ENCODE data around the gene SFI1. TPM values are rescaled to one million over a fixed set of nuclear protein-coding genes. Genes with fewer than 3 reads are reported as not detected.
"Not testable (repeated sequence)": the region's sequence is repeated elsewhere in the genome, so short reads cannot be mapped to it uniquely, and the experiment has no call there.

The SFI1 gene
- total RNA-seq, 4 donors from 2014 or later = 55.3 to 157 (median 90.1) TPM

GRCh38 chr22:31474743-31475142, 21.6 kb upstream of the SFI1 start:
- intact Hi-C loops (cut with DNase I; ENCODE audit: low total_unique reads) = no loop called here
- no peaks in the 10 kb centered on the region for H3K9me3 ChIP-seq
- TF ChIP-seq POLR2A (IDR thresholded peaks at IDR 0.05) (no peak), POLR2AphosphoS5 (IDR thresholded peaks at IDR 0.05) (no peak), EP300 (IDR thresholded peaks at IDR 0.05; ENCODE audit: low read depth) (no peak), CTCF (IDR thresholded peaks at IDR 0.05) (no peak)
- peaks cover 0 to 11% (median 0%) of the 10 kb centered on the region in 4 donors for H3K4me1 ChIP-seq
- no peak for DNase-seq
- H3K4me3 ChIP-seq = no peak overlapping the region
- H3K27ac ChIP-seq = no peak overlapping the region
- no peaks in the 10 kb centered on the region for H3K27me3 ChIP-seq
- 92 to 99% methylated on average over 2 of the region's 2 CpGs for WGBS, 2 donors (ENCODE audit: low coverage in 1 of 2)
- in situ Hi-C loops (cut with MboI; ENCODE audit: low pct_ligation_motif_present in 1 of 4, low pct_unique_long_range_greater_than_20kb in 1 of 4, low sequenced_read_pairs in 3 of 4) = loop anchor here in 1 of 4 donors (25.0 kb wide), 1 partner anchor 163 kb away; no protein-coding TSS in a partner anchor
- H3K36me3 ChIP-seq = peaks cover 0 to 8% (median 4%) of the 10 kb centered on the region in 4 donors

- no peaks in the 10 kb centered on the region for H3K27me3 ChIP-seq
- no peaks in the 10 kb centered on the region for H3K9me3 ChIP-seq
- no peak overlapping the region for H3K4me3 ChIP-seq
- H3K4me1 ChIP-seq = peaks cover 0 to 11% (median 0%) of the 10 kb centered on the region in 4 donors
- no peak for DNase-seq
- WGBS, 2 donors (ENCODE audit: low coverage in 1 of 2) = 93% methylated on average over 3 of the region's 3 CpGs; no CpG with 5 or more reads in 1 of the 2 donors
- peaks cover 0 to 12% (median 4%) of the 10 kb centered on the region in 4 donors for H3K36me3 ChIP-seq
- in situ Hi-C loops (cut with MboI; ENCODE audit: low pct_ligation_motif_present in 1 of 4, low pct_unique_long_range_greater_than_20kb in 1 of 4, low sequenced_read_pairs in 3 of 4) (loop anchor here in 1 of 4 donors (25.0 kb wide), 1 partner anchor 162 kb away; no protein-coding TSS in a partner anchor), intact Hi-C loops (cut with DNase I; ENCODE audit: low total_unique reads) (no loop called here)
- no peak overlapping the region for H3K27ac ChIP-seq
- TF ChIP-seq CTCF (IDR thresholded peaks at IDR 0.05) = no peak
- TF ChIP-seq EP300 (IDR thresholded peaks at IDR 0.05; ENCODE audit: low read depth) = no peak
- no peak for TF ChIP-seq POLR2AphosphoS5 (IDR thresholded peaks at IDR 0.05)
- TF ChIP-seq POLR2A (IDR thresholded peaks at IDR 0.05) = no peak
Observed at GRCh38 chr22:31475800-31476199, 20.5 kb upstream of the SFI1 start.

GRCh38 chr22:31477329-31477728, 19.0 kb upstream of the SFI1 start:
- DNase-seq = no peak
- H3K27me3 ChIP-seq = no peaks in the 10 kb centered on the region
- intact Hi-C loops (cut with DNase I; ENCODE audit: low total_unique reads) (no loop called here), in situ Hi-C loops (cut with MboI; ENCODE audit: low pct_ligation_motif_present in 1 of 4, low pct_unique_long_range_greater_than_20kb in 1 of 4, low sequenced_read_pairs in 3 of 4) (loop anchor here in 1 of 4 donors (25.0 kb wide), 1 partner anchor 160 kb away; no protein-coding TSS in a partner anchor)
- H3K36me3 ChIP-seq = peaks cover 0 to 18% (median 5%) of the 10 kb centered on the region in 4 donors
- H3K4me1 ChIP-seq = peaks cover 0 to 11% (median 0%) of the 10 kb centered on the region in 4 donors
- TF ChIP-seq CTCF (IDR thresholded peaks at IDR 0.05) (no peak), POLR2A (IDR thresholded peaks at IDR 0.05) (no peak), POLR2AphosphoS5 (IDR thresholded peaks at IDR 0.05) (no peak), EP300 (IDR thresholded peaks at IDR 0.05; ENCODE audit: low read depth) (no peak)
- 61 to 71% methylated on average over 2 to 4 of the region's 4 CpGs for WGBS, 2 donors (ENCODE audit: low coverage in 1 of 2)
- no peak overlapping the region for H3K4me3 ChIP-seq
- H3K27ac ChIP-seq = peak overlapping the region; percentile 3 to 56 (median 8)
- no peaks in the 10 kb centered on the region for H3K9me3 ChIP-seq

GRCh38 chr22:31481129-31481528, 15.2 kb upstream of the SFI1 start:
- intact Hi-C loops (cut with DNase I; ENCODE audit: low total_unique reads) (no loop called here), in situ Hi-C loops (cut with MboI; ENCODE audit: low pct_ligation_motif_present in 1 of 4, low pct_unique_long_range_greater_than_20kb in 1 of 4, low sequenced_read_pairs in 3 of 4) (loop anchor here in 1 of 4 donors (25.0 kb wide), 1 partner anchor 156 kb away; no protein-coding TSS in a partner anchor)
- H3K4me3 ChIP-seq = no peak overlapping the region
- peaks cover 0 to 21% (median 9%) of the 10 kb centered on the region in 4 donors for H3K36me3 ChIP-seq
- H3K27ac ChIP-seq = no peak overlapping the region
- no peaks in the 10 kb centered on the region for H3K27me3 ChIP-seq
- DNase-seq = no peak
- H3K4me1 ChIP-seq = peaks cover 0 to 14% (median 0%) of the 10 kb centered on the region in 4 donors
- TF ChIP-seq POLR2AphosphoS5 (IDR thresholded peaks at IDR 0.05) (no peak), EP300 (IDR thresholded peaks at IDR 0.05; ENCODE audit: low read depth) (no peak), CTCF (IDR thresholded peaks at IDR 0.05) (no peak), POLR2A (IDR thresholded peaks at IDR 0.05) (no peak)
- 88 to 100% methylated on average over 1 to 3 of the region's 3 CpGs for WGBS, 2 donors (ENCODE audit: low coverage in 1 of 2)
- H3K9me3 ChIP-seq = no peaks in the 10 kb centered on the region

- H3K27me3 ChIP-seq; H3K4me3 ChIP-seq; DNase-seq; intact Hi-C loops (cut with DNase I; ENCODE audit: low total_unique reads); H3K27ac ChIP-seq; H3K9me3 ChIP-seq: not testable (repeated sequence)
- 88 to 100% methylated on average over 3 to 8 of the region's 8 CpGs for WGBS, 2 donors (ENCODE audit: low coverage in 1 of 2)
- peaks cover 0 to 21% (median 9%) of the 10 kb centered on the region in 4 donors for H3K36me3 ChIP-seq
- H3K4me1 ChIP-seq = peaks cover 0 to 14% (median 0%) of the 10 kb centered on the region in 4 donors
- in situ Hi-C loops (cut with MboI; ENCODE audit: low pct_ligation_motif_present in 1 of 4, low pct_unique_long_range_greater_than_20kb in 1 of 4, low sequenced_read_pairs in 3 of 4) = loop anchor here in 1 of 4 donors (25.0 kb wide), 1 partner anchor 155 kb away; no protein-coding TSS in a partner anchor
Observed at GRCh38 chr22:31482470-31482869, 13.9 kb upstream of the SFI1 start.

- Histone ChIP-seq H3K4me1 (peaks cover 14 to 28% (median 21%) of the 10 kb centered on the region in 4 donors), H3K36me3 (peaks cover 0 to 15% (median 3%) of the 10 kb centered on the region in 4 donors)
- H3K27ac ChIP-seq, H3K9me3 ChIP-seq, H3K4me3 ChIP-seq, DNase-seq, H3K27me3 ChIP-seq: not testable (repeated sequence)
- in situ Hi-C loops (cut with MboI; ENCODE audit: low pct_ligation_motif_present in 1 of 4, low pct_unique_long_range_greater_than_20kb in 1 of 4, low sequenced_read_pairs in 3 of 4) (loop anchor here in 1 of 4 donors (25.0 kb wide), 1 partner anchor 151 kb away; no protein-coding TSS in a partner anchor), intact Hi-C loops (cut with DNase I; ENCODE audit: low total_unique reads) (loop anchor here (5.0 kb wide), 1 partner anchor 141 kb away; no protein-coding TSS in a partner anchor)
- 88 to 94% methylated on average over 11 of the region's 11 CpGs for WGBS, 2 donors (ENCODE audit: low coverage in 1 of 2)
Observed at GRCh38 chr22:31486369-31486768, 10.0 kb upstream of the SFI1 start.

Data from transverse colon (tissue), 4 donors.